ENCODE measurements around the gene EXOSC10. TPM values are rescaled to one million over a fixed set of nuclear protein-coding genes. Genes with fewer than 3 reads are reported as not detected.

EXOSC10 gene
- total RNA-seq, 1 experiment from 2014 or later: 57.7 TPM

DNA sequence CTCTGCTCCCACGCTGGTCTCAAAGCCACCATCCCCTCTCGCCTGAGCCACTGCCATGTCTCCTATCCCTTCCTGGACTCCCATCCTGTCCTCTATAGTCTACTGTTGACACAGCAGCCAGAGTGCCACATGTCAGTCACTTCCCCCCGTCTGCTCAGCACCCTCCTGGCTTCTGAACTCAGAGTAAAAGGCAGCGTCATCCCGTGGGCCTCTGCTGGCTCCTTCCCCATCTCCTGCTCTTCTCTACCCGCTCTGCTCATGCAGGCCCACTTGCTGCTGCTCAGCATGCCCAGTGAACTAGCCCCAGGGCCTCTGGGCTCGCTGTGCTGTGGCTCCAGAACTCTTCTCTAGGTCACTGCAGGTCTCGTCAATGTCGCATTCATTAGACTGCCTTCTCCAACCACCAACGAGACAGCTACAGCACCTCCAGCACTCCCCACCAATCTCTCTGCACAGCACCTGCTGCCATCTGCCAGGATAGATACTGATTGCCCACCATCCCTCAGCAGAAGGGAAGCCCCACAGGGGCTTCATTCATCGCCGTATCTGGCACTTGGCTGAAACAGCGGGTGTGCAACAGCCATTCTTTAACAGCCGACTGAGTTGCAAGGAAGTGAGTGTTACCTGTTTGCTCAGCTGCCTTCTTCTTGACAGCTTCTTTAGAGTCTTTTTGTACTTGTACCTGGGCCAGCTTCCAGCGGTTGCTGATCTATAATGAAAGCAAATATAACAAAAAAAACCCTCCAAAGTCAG, 28.0 kb downstream of the EXOSC10 start:
- Histone ChIP-seq H2AFZ (no peak overlapping the region), H3K27ac (no peak overlapping the region), H3K4me3 (no peak overlapping the region), H3F3A (ENCODE audit: insufficient read depth, low read depth) (no peaks in the 10 kb centered on the region), H3K4me1 (replicated peaks; ENCODE audit: insufficient read depth) (no peaks in the 10 kb centered on the region), H3K79me2 (ENCODE audit: low read depth) (no peaks in the 10 kb centered on the region), H3K9me2 (ENCODE audit: insufficient read depth) (no peaks in the 10 kb centered on the region), H3K36me3 (ENCODE audit: low read depth) (no peaks in the 10 kb centered on the region), H3K4me2 (no peak overlapping the region), H3K9me3 (ENCODE audit: insufficient read depth, low read depth) (no peaks in the 10 kb centered on the region), H4K20me1 (ENCODE audit: insufficient read depth) (no peaks in the 10 kb centered on the region), H3K27me3 (ENCODE audit: insufficient read depth, low read depth) (no peaks in the 10 kb centered on the region)
- no peak for DNase-seq
- ChIA-PET CTCF (no interaction called here), POLR2A (ENCODE audit: unreplicated experiment) (no interaction called here)
- TF ChIP-seq, protein P1, sequence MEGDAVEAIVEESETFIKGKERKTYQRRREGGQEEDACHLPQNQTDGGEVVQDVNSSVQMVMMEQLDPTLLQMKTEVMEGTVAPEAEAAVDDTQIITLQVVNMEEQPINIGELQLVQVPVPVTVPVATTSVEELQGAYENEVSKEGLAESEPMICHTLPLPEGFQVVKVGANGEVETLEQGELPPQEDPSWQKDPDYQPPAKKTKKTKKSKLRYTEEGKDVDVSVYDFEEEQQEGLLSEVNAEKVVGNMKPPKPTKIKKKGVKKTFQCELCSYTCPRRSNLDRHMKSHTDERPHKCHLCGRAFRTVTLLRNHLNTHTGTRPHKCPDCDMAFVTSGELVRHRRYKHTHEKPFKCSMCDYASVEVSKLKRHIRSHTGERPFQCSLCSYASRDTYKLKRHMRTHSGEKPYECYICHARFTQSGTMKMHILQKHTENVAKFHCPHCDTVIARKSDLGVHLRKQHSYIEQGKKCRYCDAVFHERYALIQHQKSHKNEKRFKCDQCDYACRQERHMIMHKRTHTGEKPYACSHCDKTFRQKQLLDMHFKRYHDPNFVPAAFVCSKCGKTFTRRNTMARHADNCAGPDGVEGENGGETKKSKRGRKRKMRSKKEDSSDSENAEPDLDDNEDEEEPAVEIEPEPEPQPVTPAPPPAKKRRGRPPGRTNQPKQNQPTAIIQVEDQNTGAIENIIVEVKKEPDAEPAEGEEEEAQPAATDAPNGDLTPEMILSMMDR (conservative IDR thresholded peaks at IDR 0.05): no peak
- no peak for TF ChIP-seq EZH2 (IDR thresholded peaks at IDR 0.05; ENCODE audit: low read depth)
- intact Hi-C loops (cut with micrococcal nuclease; ENCODE audit: unreplicated experiment): no loop called here
- BruUV-seq (replicated peaks): no TSS peak

GRCh38 chr1:11070876-11071275, 28.8 kb downstream of the EXOSC10 start:
- intact Hi-C loops (cut with micrococcal nuclease; ENCODE audit: unreplicated experiment): no loop called here
- BruUV-seq (replicated peaks): no TSS peak
- ChIA-PET CTCF (no interaction called here), POLR2A (ENCODE audit: unreplicated experiment) (no interaction called here)
- no peak for DNase-seq
- no peak overlapping the region for H3K4me3 ChIP-seq
- H3K4me2 ChIP-seq: no peak overlapping the region
- H3K4me1 ChIP-seq (replicated peaks; ENCODE audit: insufficient read depth): no peaks in the 10 kb centered on the region
- H4K20me1 ChIP-seq (ENCODE audit: insufficient read depth): no peaks in the 10 kb centered on the region
- no peaks in the 10 kb centered on the region for H3K36me3 ChIP-seq (ENCODE audit: low read depth)
- H3K27me3 ChIP-seq (ENCODE audit: insufficient read depth, low read depth): no peaks in the 10 kb centered on the region
- H3K9me2 ChIP-seq (ENCODE audit: insufficient read depth): no peaks in the 10 kb centered on the region
- no peak overlapping the region for H3K27ac ChIP-seq
- H3K9me3 ChIP-seq (ENCODE audit: insufficient read depth, low read depth): no peaks in the 10 kb centered on the region
- TF ChIP-seq, protein P1 (conservative IDR thresholded peaks at IDR 0.05): no peak
- no peak for TF ChIP-seq EZH2 (IDR thresholded peaks at IDR 0.05; ENCODE audit: low read depth)
- no peaks in the 10 kb centered on the region for H3F3A ChIP-seq (ENCODE audit: insufficient read depth, low read depth)
- H3K79me2 ChIP-seq (ENCODE audit: low read depth): no peaks in the 10 kb centered on the region
- H2AFZ ChIP-seq: no peak overlapping the region

GRCh38 chr1:11068600-11069473, 30.8 kb downstream of the EXOSC10 start:
- BruUV-seq (replicated peaks): no TSS peak
- Histone ChIP-seq H3F3A (ENCODE audit: insufficient read depth, low read depth) (no peaks in the 10 kb centered on the region), H3K9me2 (ENCODE audit: insufficient read depth) (no peaks in the 10 kb centered on the region), H3K4me2 (no peak overlapping the region), H2AFZ (no peak overlapping the region), H3K27ac (no peak overlapping the region), H4K20me1 (ENCODE audit: insufficient read depth) (no peaks in the 10 kb centered on the region), H3K27me3 (ENCODE audit: insufficient read depth, low read depth) (no peaks in the 10 kb centered on the region), H3K9me3 (ENCODE audit: insufficient read depth, low read depth) (no peaks in the 10 kb centered on the region), H3K4me1 (replicated peaks; ENCODE audit: insufficient read depth) (no peaks in the 10 kb centered on the region), H3K4me3 (no peak overlapping the region), H3K79me2 (ENCODE audit: low read depth) (no peaks in the 10 kb centered on the region), H3K36me3 (ENCODE audit: low read depth) (no peaks in the 10 kb centered on the region)
- intact Hi-C loops (cut with micrococcal nuclease; ENCODE audit: unreplicated experiment): no loop called here
- POLR2A ChIA-PET (ENCODE audit: unreplicated experiment): no interaction called here
- CTCF ChIA-PET: no interaction called here
- TF ChIP-seq EZH2 (IDR thresholded peaks at IDR 0.05; ENCODE audit: low read depth): no peak
- TF ChIP-seq, protein P1 (conservative IDR thresholded peaks at IDR 0.05): no peak
- no peak for DNase-seq

Measured in PC-9 (cell line).